ENCODE data around the gene TRIM9. TPM values are rescaled to one million over a fixed set of nuclear protein-coding genes. Genes with fewer than 3 reads are reported as not detected.

Gene TRIM9
- total and polyA plus RNA-seq, 9 donors: 0.36 to 8.7 (median 1.7) TPM

GRCh38 chr14:51019089-51019488 is 75.8 kb downstream of the TRIM9 start:
- no peaks in the 10 kb centered on the region for H3K4me1 ChIP-seq (ENCODE audit: insufficient read depth)
- no peak for TF ChIP-seq CTCF (IDR thresholded peaks at IDR 0.05)
- no peak for TF ChIP-seq EP300 (IDR thresholded peaks at IDR 0.05)
- no peak for TF ChIP-seq POLR2A (IDR thresholded peaks at IDR 0.05)

GRCh38 chr14:51018521-51018920 is 76.4 kb downstream of the TRIM9 start:
- WGBS, 3 donors: 33 to 51% (median 50%) methylated on average over 4 of the region's 4 CpGs
- Histone ChIP-seq H3K4me1 (ENCODE audit: insufficient read depth) (no peaks in the 10 kb centered on the region), H3K36me3 (no peaks in the 10 kb centered on the region), H3K9me3 (no peaks in the 10 kb centered on the region), H3K27me3 (no peaks in the 10 kb centered on the region), H3K4me3 (no peak overlapping the region), H3K27ac (no peak overlapping the region)
- intact Hi-C loops (cut with DNase I): no loop called here
- DNase-seq: no peak
- TF ChIP-seq POLR2A (IDR thresholded peaks at IDR 0.05): no peak
- no peak for TF ChIP-seq CTCF (IDR thresholded peaks at IDR 0.05)
- no peak for TF ChIP-seq EP300 (IDR thresholded peaks at IDR 0.05)

More at GRCh38 chr14:51019089-51019488, 75.8 kb downstream of the TRIM9 start:
- DNase-seq: no peak
- no peaks in the 10 kb centered on the region for H3K9me3 ChIP-seq
- H3K27me3 ChIP-seq: no peaks in the 10 kb centered on the region
- H3K27ac ChIP-seq: no peak overlapping the region
- intact Hi-C loops (cut with DNase I): no loop called here
- H3K4me3 ChIP-seq: no peak overlapping the region
- H3K36me3 ChIP-seq: no peaks in the 10 kb centered on the region
- WGBS, 3 donors: 17% methylated on average over 1 of the region's 1 CpG

GRCh38 chr14:51014625-51015024 is 80.3 kb downstream of the TRIM9 start:
- 77 to 93% (median 83%) methylated on average over 3 of the region's 3 CpGs for WGBS, 3 donors
- no peaks in the 10 kb centered on the region for H3K27me3 ChIP-seq
- no peak overlapping the region for H3K27ac ChIP-seq

GRCh38 chr14:51014086-51014485 is 80.8 kb downstream of the TRIM9 start:
- Histone ChIP-seq H3K4me1 (ENCODE audit: insufficient read depth) (no peaks in the 10 kb centered on the region), H3K27ac (no peak overlapping the region), H3K27me3 (no peaks in the 10 kb centered on the region), H3K36me3 (no peaks in the 10 kb centered on the region), H3K9me3 (no peaks in the 10 kb centered on the region), H3K4me3 (no peak overlapping the region)
- WGBS, 3 donors: 10 to 36% (median 22%) methylated on average over 2 of the region's 2 CpGs
- intact Hi-C loops (cut with DNase I): no loop called here
- no peak for DNase-seq
- TF ChIP-seq POLR2A (IDR thresholded peaks at IDR 0.05) (no peak), CTCF (IDR thresholded peaks at IDR 0.05) (no peak), EP300 (IDR thresholded peaks at IDR 0.05) (no peak)

More at GRCh38 chr14:51014625-51015024, 80.3 kb downstream of the TRIM9 start:
- no peaks in the 10 kb centered on the region for H3K36me3 ChIP-seq
- intact Hi-C loops (cut with DNase I): no loop called here
- H3K4me1 ChIP-seq (ENCODE audit: insufficient read depth): no peaks in the 10 kb centered on the region
- TF ChIP-seq CTCF (IDR thresholded peaks at IDR 0.05): no peak
- TF ChIP-seq EP300 (IDR thresholded peaks at IDR 0.05): no peak
- TF ChIP-seq POLR2A (IDR thresholded peaks at IDR 0.05): no peak
- no peak for DNase-seq
- H3K4me3 ChIP-seq: no peak overlapping the region
- no peaks in the 10 kb centered on the region for H3K9me3 ChIP-seq

All from ovary (tissue), 9 donors.